Measurements from ENCODE around the gene FBXO38.

The FBXO38 gene

GRCh38 chr5:148474025-148474511, 90.3 kb downstream of the FBXO38 start:
- H3K4me3 ChIP-seq (replicated peaks; ENCODE audit: low read depth, low read length), result no peak overlapping the region
- no peak for DNase-seq (ENCODE audit: extremely low read depth, low read depth)
- no peak for TF ChIP-seq CTCF (IDR thresholded peaks at IDR 0.05; ENCODE audit: low read depth, low read length, missing control alignments)

GRCh38 chr5:148476302-148476701, 92.5 kb downstream of the FBXO38 start:
- no peak overlapping the region for H3K4me3 ChIP-seq (replicated peaks; ENCODE audit: low read depth, low read length)
- DNase-seq (ENCODE audit: extremely low read depth, low read depth), result no peak
- no peak for TF ChIP-seq CTCF (IDR thresholded peaks at IDR 0.05; ENCODE audit: low read depth, low read length, missing control alignments)

GRCh38 chr5:148477429-148477828, 93.7 kb downstream of the FBXO38 start:
- H3K4me3 ChIP-seq (replicated peaks; ENCODE audit: low read depth, low read length), result no peak overlapping the region
- no peak for TF ChIP-seq CTCF (IDR thresholded peaks at IDR 0.05; ENCODE audit: low read depth, low read length, missing control alignments)
- DNase-seq (ENCODE audit: extremely low read depth, low read depth), result no peak

- H3K4me3 ChIP-seq (replicated peaks; ENCODE audit: low read depth, low read length), result no peak overlapping the region
- no peak for DNase-seq (ENCODE audit: extremely low read depth, low read depth)
- no peak for TF ChIP-seq CTCF (IDR thresholded peaks at IDR 0.05; ENCODE audit: low read depth, low read length, missing control alignments)
Measured at GRCh38 chr5:148482196-148482595, 98.4 kb downstream of the FBXO38 start.

- DNase-seq (ENCODE audit: extremely low read depth, low read depth), result no peak
- H3K4me3 ChIP-seq (replicated peaks; ENCODE audit: low read depth, low read length), result no peak overlapping the region
- TF ChIP-seq CTCF (IDR thresholded peaks at IDR 0.05; ENCODE audit: low read depth, low read length, missing control alignments), result peak; percentile 67
Measured at GRCh38 chr5:148482697-148483462, 99.1 kb downstream of the FBXO38 start.

- TF ChIP-seq CTCF (IDR thresholded peaks at IDR 0.05; ENCODE audit: low read depth, low read length, missing control alignments), result no peak
- DNase-seq (ENCODE audit: extremely low read depth, low read depth), result no peak
Measured at GRCh38 chr5:148483750-148484149, 100.0 kb downstream of the FBXO38 start.

More at GRCh38 chr5:148483750-148484149, 100.0 kb downstream of the FBXO38 start:
- H3K4me3 ChIP-seq (replicated peaks; ENCODE audit: low read depth, low read length), result no peak overlapping the region
